ENCODE data around the gene INCENP.

INCENP gene

GRCh38 chr11:62108971-62109404 is 14.8 kb upstream of the INCENP start:
- no peak for DNase-seq (ENCODE audit: low spot score)

GRCh38 chr11:62115085-62115694 is 8.6 kb upstream of the INCENP start:
- no peak for DNase-seq (ENCODE audit: low spot score)
- no peak for TF ChIP-seq CTCF (IDR thresholded peaks at IDR 0.05; ENCODE audit: extremely low read depth, missing control alignments)

More at GRCh38 chr11:62108971-62109404, 14.8 kb upstream of the INCENP start:
- TF ChIP-seq CTCF (IDR thresholded peaks at IDR 0.05; ENCODE audit: extremely low read depth, missing control alignments): no peak

- no peak for TF ChIP-seq CTCF (IDR thresholded peaks at IDR 0.05; ENCODE audit: extremely low read depth, missing control alignments)
- DNase-seq (ENCODE audit: low spot score): no peak
Observed at GRCh38 chr11:62116451-62116850, 7.4 kb upstream of the INCENP start.

- TF ChIP-seq CTCF (IDR thresholded peaks at IDR 0.05; ENCODE audit: extremely low read depth, missing control alignments): no peak
- DNase-seq (ENCODE audit: low spot score): no peak
Observed at GRCh38 chr11:62119569-62119968, 4.2 kb upstream of the INCENP start.

- no peak for TF ChIP-seq CTCF (IDR thresholded peaks at IDR 0.05; ENCODE audit: extremely low read depth, missing control alignments)
- DNase-seq (ENCODE audit: low spot score): no peak
Observed at GRCh38 chr11:62120001-62120400, 3.8 kb upstream of the INCENP start.

GRCh38 chr11:62120431-62120830 is 3.4 kb upstream of the INCENP start:
- no peak for TF ChIP-seq CTCF (IDR thresholded peaks at IDR 0.05; ENCODE audit: extremely low read depth, missing control alignments)
- no peak for DNase-seq (ENCODE audit: low spot score)

- no peak for TF ChIP-seq CTCF (IDR thresholded peaks at IDR 0.05; ENCODE audit: extremely low read depth, missing control alignments)
- no peak for DNase-seq (ENCODE audit: low spot score)
Observed at GRCh38 chr11:62122076-62122475, 1.7 kb upstream of the INCENP start.
